GM23338 (cell line): ENCODE results near the gene HMGCS1.

ENCODE experiments used
- CREB1 ChIP-seq: fragments of 250-450 bp; sonication (Bioruptor Pico); IDR thresholded peaks from 2 replicates; pipeline ENCODE4 v1.5.0; 2020; ENCODE audit warnings: low read depth, mild to moderate bottlenecking, moderate library complexity
- CTCF ChIP-seq, 2 experiments: fragments of 200-600 bp in 1 of 2; sonication (generic) in 1 of 2; conservative IDR thresholded peaks; 2 replicates each; pipeline versions ENCODE4 v1.5.1 to v1.6.1; 2016 to 2017; ENCODE audit warnings: antibody characterized with exemption in 2 of 2, low read depth in 2 of 2, mild to moderate bottlenecking in 2 of 2, moderate library complexity in 1 of 2
- ETS1 ChIP-seq: IDR thresholded peaks from 2 replicates; pipeline ENCODE4 v1.6.1; 2016; ENCODE audit warnings: antibody characterized with exemption
- EZH2 ChIP-seq: fragments of 200-600 bp; sonication (generic); IDR thresholded peaks from one replicate; pipeline ENCODE4 v1.8.0; 2017; ENCODE audit warnings: antibody characterized with exemption, mild to moderate bottlenecking, low read depth; ENCODE audit not compliant: unreplicated experiment
- EZH2phosphoT487 ChIP-seq: fragments of 200-600 bp; sonication (generic); IDR thresholded peaks from one replicate; pipeline ENCODE4 v1.8.1; 2018; ENCODE audit warnings: antibody characterized with exemption; ENCODE audit not compliant: unreplicated experiment
- NANOG ChIP-seq: IDR thresholded peaks from 2 replicates; pipeline ENCODE4 v1.6.1; 2016; ENCODE audit warnings: antibody characterized with exemption, borderline replicate concordance
- POLR2AphosphoS5 ChIP-seq: IDR thresholded peaks from 2 replicates; pipeline ENCODE4 v1.6.1; 2016; ENCODE audit warnings: antibody characterized with exemption, low read depth
- REST ChIP-seq: IDR thresholded peaks from one replicate; pipeline ENCODE4 v1.6.1; 2018; ENCODE audit warnings: antibody characterized with exemption; ENCODE audit not compliant: unreplicated experiment
- ZNF331 ChIP-seq: fragments of 250-450 bp; sonication (Bioruptor Pico); IDR thresholded peaks from 2 replicates; pipeline ENCODE4 v1.5.0; 2020; ENCODE audit warnings: low read depth, mild to moderate bottlenecking, moderate library complexity

GRCh38 chr5:43294226-43294625, 19.0 kb downstream of the HMGCS1 start:
- TF ChIP-seq CTCF (conservative IDR thresholded peaks at IDR 0.05; ENCODE audit: low read depth in 2 of 2) (no peak), EZH2 (no peak), POLR2AphosphoS5 (no peak), EZH2phosphoT487 (no peak), REST (no peak), ZNF331 (CRISPR knock-in tag) (no peak), NANOG (no peak), ETS1 (no peak), CREB1 (CRISPR knock-in tag) (no peak)
